ENCODE data around the gene TPI1. TPM values are rescaled to one million over a fixed set of nuclear protein-coding genes. Genes with fewer than 3 reads are reported as not detected.
A peak's percentile ranks its signal among the peaks of the same experiment; 100 is the strongest.

TPI1 gene
- total RNA-seq, 1 donor from 2014 or later: 274 TPM

GRCh38 chr12:6909421-6910145 lies 42.3 kb downstream of the TPI1 start:
- no peak overlapping the region for H3K27ac ChIP-seq
- intact Hi-C loops (cut with DNase I): no loop called here
- TF ChIP-seq POLR2AphosphoS5 (IDR thresholded peaks at IDR 0.05; ENCODE audit: insufficient read depth in 1 of 2, low read depth in 1 of 2): no peak
- no peak for TF ChIP-seq POLR2A (IDR thresholded peaks at IDR 0.05)
- no peak for TF ChIP-seq CTCF (IDR thresholded peaks at IDR 0.05)
- H3K4me1 ChIP-seq: peaks cover 17% of the 10 kb centered on the region
- no peaks in the 10 kb centered on the region for H3K27me3 ChIP-seq
- no peaks in the 10 kb centered on the region for H3K9me3 ChIP-seq
- no peak overlapping the region for H3K4me3 ChIP-seq
- H3K36me3 ChIP-seq: peaks cover 0 to 5% of the 10 kb centered on the region in 2 donors
- no peak for DNase-seq (ENCODE audit: extremely low spot score in 2 of 2)

GRCh38 chr12:6912164-6912935 lies 45.0 kb downstream of the TPI1 start:
- H3K9me3 ChIP-seq: no peaks in the 10 kb centered on the region
- intact Hi-C loops (cut with DNase I): no loop called here
- H3K27me3 ChIP-seq: no peaks in the 10 kb centered on the region
- peaks cover 0 to 5% of the 10 kb centered on the region in 2 donors for H3K36me3 ChIP-seq
- H3K27ac ChIP-seq: no peak overlapping the region
- no peak for TF ChIP-seq CTCF (IDR thresholded peaks at IDR 0.05)
- TF ChIP-seq POLR2A (IDR thresholded peaks at IDR 0.05): no peak
- no peak for TF ChIP-seq POLR2AphosphoS5 (IDR thresholded peaks at IDR 0.05; ENCODE audit: insufficient read depth in 1 of 2, low read depth in 1 of 2)
- H3K4me1 ChIP-seq: peaks cover 25% of the 10 kb centered on the region
- no peak overlapping the region for H3K4me3 ChIP-seq
- no peak for DNase-seq (ENCODE audit: extremely low spot score in 2 of 2)

GRCh38 chr12:6914246-6914946 lies 47.1 kb downstream of the TPI1 start, which contains the start of gene ENO2:
TSS of gene ENO2 (plus strand) at chr12:6914580. CDS start at chr12:6915833, 1,253 bp downstream.
- no peak for DNase-seq (ENCODE audit: extremely low spot score in 2 of 2)
- Histone ChIP-seq H3K27me3 (no peaks in the 10 kb centered on the region), H3K27ac (peak within 1 kb of the TSS; percentile 92), H3K4me1 (peaks cover 25% of the 10 kb centered on the region), H3K9me3 (no peaks in the 10 kb centered on the region), H3K4me3 (peak within 1 kb of the TSS; percentile 70 to 73), H3K36me3 (no peaks in the 10 kb centered on the region)
- intact Hi-C loops (cut with DNase I): no loop called here
- TF ChIP-seq CTCF (IDR thresholded peaks at IDR 0.05) (no peak), POLR2A (IDR thresholded peaks at IDR 0.05) (peak in 1 of 2 donors; percentile 31), POLR2AphosphoS5 (IDR thresholded peaks at IDR 0.05; ENCODE audit: insufficient read depth in 1 of 2, low read depth in 1 of 2) (peak; percentile 24 to 63)

GRCh38 chr12:6914947-6915788 lies 47.8 kb downstream of the TPI1 start:
- Histone ChIP-seq H3K27me3 (no peaks in the 10 kb centered on the region), H3K4me1 (peaks cover 25% of the 10 kb centered on the region), H3K36me3 (no peaks in the 10 kb centered on the region), H3K9me3 (no peaks in the 10 kb centered on the region), H3K27ac (peak overlapping the region; percentile 92), H3K4me3 (peak overlapping the region; percentile 70 to 73)
- DNase-seq (ENCODE audit: extremely low spot score in 2 of 2): no peak
- intact Hi-C loops (cut with DNase I): no loop called here
- no peak for TF ChIP-seq POLR2A (IDR thresholded peaks at IDR 0.05)
- no peak for TF ChIP-seq CTCF (IDR thresholded peaks at IDR 0.05)

All from vagina (tissue), 2 donors.